ENCODE data around the gene CBARP.

DNA sequence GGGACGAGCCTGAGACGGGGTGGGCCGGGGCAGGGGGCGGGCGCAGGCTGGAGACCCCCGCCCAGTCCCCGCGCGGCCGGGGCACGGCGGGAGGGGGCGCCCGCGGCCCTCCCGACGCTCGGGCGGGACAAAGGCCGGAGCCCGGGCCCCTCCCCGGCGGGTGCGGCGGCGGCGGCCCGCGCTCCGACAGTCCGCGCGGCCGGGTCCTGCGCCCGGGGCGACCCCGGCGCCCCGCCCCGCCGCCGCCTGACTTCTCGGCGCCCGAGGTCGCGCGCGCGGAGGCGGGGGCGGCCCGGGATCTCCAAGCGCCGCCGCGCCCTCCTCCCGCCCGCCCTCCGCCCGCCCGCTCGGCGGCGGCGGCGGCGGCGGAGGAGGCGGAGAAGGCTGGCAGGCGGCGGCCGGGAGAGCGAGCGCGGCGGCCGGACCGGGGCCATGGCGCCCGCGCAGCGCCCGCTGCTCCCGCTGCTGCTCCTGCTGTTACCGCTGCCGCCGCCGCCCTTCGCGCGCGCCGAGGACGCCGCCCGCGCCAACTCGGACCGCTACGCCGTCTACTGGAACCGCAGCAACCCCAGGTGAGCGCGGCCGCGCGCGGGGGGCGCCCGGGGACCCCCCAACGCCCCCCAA is 48.0 kb upstream of the CBARP start, which contains the start of gene EFNA2:
- TF ChIP-seq ZNF572 (CRISPR knock-in tag; IDR thresholded peaks at IDR 0.05) (no peak), ZBTB1 (CRISPR knock-in tag; IDR thresholded peaks at IDR 0.05; ENCODE audit: borderline replicate concordance) (no peak), ZC3H13 (CRISPR knock-in tag; IDR thresholded peaks at IDR 0.05) (no peak)
- TF ChIP-seq, protein P1, sequence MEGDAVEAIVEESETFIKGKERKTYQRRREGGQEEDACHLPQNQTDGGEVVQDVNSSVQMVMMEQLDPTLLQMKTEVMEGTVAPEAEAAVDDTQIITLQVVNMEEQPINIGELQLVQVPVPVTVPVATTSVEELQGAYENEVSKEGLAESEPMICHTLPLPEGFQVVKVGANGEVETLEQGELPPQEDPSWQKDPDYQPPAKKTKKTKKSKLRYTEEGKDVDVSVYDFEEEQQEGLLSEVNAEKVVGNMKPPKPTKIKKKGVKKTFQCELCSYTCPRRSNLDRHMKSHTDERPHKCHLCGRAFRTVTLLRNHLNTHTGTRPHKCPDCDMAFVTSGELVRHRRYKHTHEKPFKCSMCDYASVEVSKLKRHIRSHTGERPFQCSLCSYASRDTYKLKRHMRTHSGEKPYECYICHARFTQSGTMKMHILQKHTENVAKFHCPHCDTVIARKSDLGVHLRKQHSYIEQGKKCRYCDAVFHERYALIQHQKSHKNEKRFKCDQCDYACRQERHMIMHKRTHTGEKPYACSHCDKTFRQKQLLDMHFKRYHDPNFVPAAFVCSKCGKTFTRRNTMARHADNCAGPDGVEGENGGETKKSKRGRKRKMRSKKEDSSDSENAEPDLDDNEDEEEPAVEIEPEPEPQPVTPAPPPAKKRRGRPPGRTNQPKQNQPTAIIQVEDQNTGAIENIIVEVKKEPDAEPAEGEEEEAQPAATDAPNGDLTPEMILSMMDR (CRISPR knock-in tag; IDR thresholded peaks at IDR 0.05) = no peak
